SK-N-SH (cell line): ENCODE results near the gene BIRC6.

ENCODE experiments used
- CTCF ChIP-seq: fragments of 200-600 bp; sonication (generic); IDR thresholded peaks from 2 replicates; pipeline ENCODE4 v1.6.1; 2017; ENCODE audit warnings: antibody characterized with exemption, mild to moderate bottlenecking, moderate library complexity
- ELF1 ChIP-seq: IDR thresholded peaks from 2 replicates; pipeline ENCODE4 v1.4.0; 2012
- EZH2phosphoT487 ChIP-seq: fragments of 200-600 bp; sonication (generic); IDR thresholded peaks from 2 replicates; pipeline ENCODE4 v1.6.1; 2017; ENCODE audit warnings: low read depth, mixed run types, mild to moderate bottlenecking, antibody characterized with exemption, moderate library complexity, borderline replicate concordance
- POLR2AphosphoS5 ChIP-seq: IDR thresholded peaks from 2 replicates; pipeline ENCODE4 v1.6.1; 2012; ENCODE audit warnings: low read depth, low read length
- RAD21 ChIP-seq: IDR thresholded peaks from 2 replicates; pipeline ENCODE4 v1.6.1; 2012; ENCODE audit warnings: mild to moderate bottlenecking, low read length
- SMC3 ChIP-seq: IDR thresholded peaks from 2 replicates; pipeline ENCODE4 v1.6.1; 2012; ENCODE audit warnings: low read depth, low read length, improper control_type of control experiment
- TAF1 ChIP-seq: IDR thresholded peaks from 2 replicates; pipeline ENCODE4 v1.6.1; 2012; ENCODE audit warnings: low read depth, mild to moderate bottlenecking, low read length, moderate library complexity, borderline replicate concordance
- TEAD4 ChIP-seq: IDR thresholded peaks from 2 replicates; pipeline ENCODE4 v1.4.0; 2012; ENCODE audit warnings: mild to moderate bottlenecking, borderline replicate concordance; ENCODE audit not compliant: insufficient read depth

- TF ChIP-seq CTCF (no peak), TEAD4 (no peak), EZH2phosphoT487 (no peak), TAF1 (no peak), RAD21 (no peak), ELF1 (no peak), SMC3 (no peak), POLR2AphosphoS5 (no peak)
These were observed 309.9 kb downstream of the BIRC6 start for GRCh38 chr2:32666704-32667103.
